Neuron (in vitro differentiated cells): ENCODE measurements around the gene PPP2R5A.
A peak's percentile ranks its signal among the peaks of the same experiment; 100 is the strongest.

Source experiments
- H2AFZ ChIP-seq: one replicate; pipeline ENCODE4 v1.6.1; 2013; ENCODE audit warnings: low read depth, mild to moderate bottlenecking, inconsistent platforms, low read length, moderate library complexity
- H3K27me3 ChIP-seq: one replicate; pipeline ENCODE4 v1.6.1; 2013; ENCODE audit warnings: low read length; ENCODE audit not compliant: insufficient read depth
- H3K36me3 ChIP-seq: one replicate; pipeline ENCODE4 v1.6.1; 2013; ENCODE audit warnings: low read length; ENCODE audit not compliant: insufficient read depth
- H3K4me1 ChIP-seq: one replicate; pipeline ENCODE4 v1.6.1; 2013; ENCODE audit warnings: low read length; ENCODE audit not compliant: insufficient read depth
- H3K4me3 ChIP-seq: 2 replicates; pipeline ENCODE4 v1.5.1; 2013; ENCODE audit warnings: mild to moderate bottlenecking, low read length, moderate library complexity
- H3K9me3 ChIP-seq: one replicate; pipeline ENCODE4 v1.6.1; 2013; ENCODE audit warnings: low read length

The PPP2R5A gene

DNA sequence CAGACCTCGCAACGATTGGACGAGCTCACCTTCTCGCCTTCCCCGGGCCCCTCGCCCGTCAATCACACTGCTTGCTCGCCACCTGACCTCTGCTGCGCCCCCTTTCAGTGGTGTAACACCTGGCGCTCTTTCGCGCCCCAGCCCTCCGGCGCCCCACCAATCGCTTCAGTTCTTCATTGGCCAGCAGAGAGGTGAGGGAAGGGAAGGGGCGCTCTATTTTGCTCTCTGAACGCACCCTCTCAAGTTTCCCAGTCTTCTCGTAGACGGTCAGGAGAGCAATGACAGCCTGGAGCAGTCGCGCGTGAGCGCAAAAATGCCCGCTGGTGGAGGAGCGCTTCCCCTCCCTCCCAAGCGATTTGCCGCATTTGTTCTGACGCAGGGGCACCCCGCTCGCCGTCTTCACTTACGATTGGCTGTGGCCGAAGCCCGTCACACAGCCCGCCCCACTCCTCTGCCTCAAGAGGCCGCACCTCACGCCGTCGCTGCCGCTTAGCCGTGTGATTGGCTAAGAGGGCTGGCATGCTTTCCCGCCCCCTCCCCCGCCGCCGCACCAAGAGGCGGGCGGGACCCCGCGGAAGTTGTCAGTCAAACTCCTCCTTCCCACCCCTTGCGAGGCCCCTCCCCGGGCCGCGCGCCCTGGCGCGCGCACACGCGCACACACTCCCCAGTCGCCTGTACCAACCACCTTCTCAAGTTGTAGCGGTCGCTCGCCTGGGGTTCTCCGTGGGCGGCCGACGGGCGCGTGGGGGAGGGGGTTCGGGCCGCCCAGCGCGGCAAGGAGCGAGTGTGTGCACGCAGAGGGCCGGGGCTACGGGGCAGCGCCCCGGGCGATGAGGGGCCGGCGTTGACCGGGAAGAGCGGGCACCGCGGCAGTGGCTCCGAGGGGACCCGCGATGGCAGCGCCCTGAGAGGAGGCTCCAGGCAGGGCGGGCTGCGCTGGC lies at the start of gene PPP2R5A:
PPP2R5A (plus strand) TSS at position 667 of the 941 bp plus-strand sequence. CDS start 701 bp downstream, outside the sequence.
- peak within 1 kb of the TSS; percentile 83 for H3K4me3 ChIP-seq
- H3K4me1 ChIP-seq: peaks cover 11% of the 10 kb centered on the region
- H2AFZ ChIP-seq: peak within 1 kb of the TSS; percentile 100
- H3K9me3 ChIP-seq: no peaks in the 10 kb centered on the region
- no peaks in the 10 kb centered on the region for H3K27me3 ChIP-seq
- no peaks in the 10 kb centered on the region for H3K36me3 ChIP-seq

DNA sequence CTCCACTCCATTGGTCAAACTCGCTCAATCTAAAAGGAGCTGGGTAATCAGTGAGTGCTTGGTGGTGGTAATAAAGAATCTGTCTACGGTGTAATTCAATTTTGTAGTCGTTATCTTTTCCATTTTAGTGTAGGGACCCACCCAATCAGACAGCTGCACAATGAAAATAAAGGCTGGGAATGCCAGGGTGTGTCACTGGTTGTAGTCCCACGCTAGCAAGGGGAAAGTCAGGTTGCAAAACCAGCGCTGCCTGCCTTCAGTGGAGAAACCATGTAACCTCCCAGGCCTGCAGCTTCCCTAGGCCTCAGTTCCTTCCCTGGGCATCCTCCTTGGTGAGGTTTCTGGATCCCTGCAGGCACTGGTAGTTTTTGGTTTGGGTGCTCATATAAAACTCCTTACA lies 49.4 kb upstream of the PPP2R5A start:
- H3K4me3 ChIP-seq: no peak overlapping the region
- H3K36me3 ChIP-seq: no peaks in the 10 kb centered on the region
- H3K4me1 ChIP-seq: peaks cover 9% of the 10 kb centered on the region
- no peak overlapping the region for H2AFZ ChIP-seq
- no peaks in the 10 kb centered on the region for H3K27me3 ChIP-seq
- H3K9me3 ChIP-seq: no peaks in the 10 kb centered on the region

DNA sequence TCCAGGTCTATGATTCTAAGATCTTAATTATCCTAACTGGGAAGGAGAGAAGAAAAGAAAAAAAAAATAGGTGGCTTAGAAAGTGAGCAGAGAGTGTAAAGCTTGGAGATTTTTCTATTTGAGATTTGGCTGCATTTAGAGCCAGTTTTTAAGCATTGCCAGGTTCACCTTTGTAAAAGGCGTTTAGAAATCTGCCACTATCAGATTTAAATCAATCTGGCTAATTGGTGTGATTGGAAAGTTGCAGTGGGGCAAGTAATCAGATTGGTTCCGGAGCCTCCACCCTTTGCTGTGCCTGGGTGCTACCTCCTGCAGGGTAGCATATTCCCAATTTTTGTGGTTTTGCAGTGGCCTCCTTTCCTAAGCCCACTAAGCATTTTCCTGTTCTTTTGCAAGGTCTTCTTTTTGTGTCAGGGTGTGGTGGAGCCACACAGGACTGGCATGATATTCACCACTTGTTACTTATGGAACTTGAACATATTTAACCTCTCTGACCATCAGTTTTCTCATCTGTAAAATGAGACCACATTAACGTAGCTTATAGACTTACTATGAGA lies 48.5 kb upstream of the PPP2R5A start:
- H3K4me1 ChIP-seq: peaks cover 9% of the 10 kb centered on the region
- no peak overlapping the region for H3K4me3 ChIP-seq
- H3K27me3 ChIP-seq: no peaks in the 10 kb centered on the region
- no peaks in the 10 kb centered on the region for H3K9me3 ChIP-seq
- H2AFZ ChIP-seq: no peak overlapping the region
- H3K36me3 ChIP-seq: no peaks in the 10 kb centered on the region

DNA sequence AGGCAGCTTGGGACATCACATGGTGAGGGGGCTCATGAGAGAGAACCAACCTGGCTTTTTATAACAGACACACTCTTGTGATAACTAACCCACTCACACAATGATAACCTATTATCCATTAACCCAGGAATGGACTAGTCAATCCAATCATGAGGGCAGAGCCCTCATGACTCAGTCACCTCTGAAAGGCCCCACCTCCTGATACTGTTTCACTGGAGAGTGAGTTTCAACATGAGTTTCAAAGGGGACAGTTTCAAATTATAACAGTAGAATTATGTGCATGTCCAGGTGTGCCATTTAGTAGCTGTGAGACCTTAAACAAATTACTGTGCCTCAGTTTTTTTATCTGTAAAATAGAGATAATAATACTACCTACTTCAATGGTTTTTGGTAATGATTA lies 47.6 kb upstream of the PPP2R5A start:
- H3K4me3 ChIP-seq: no peak overlapping the region
- H3K36me3 ChIP-seq: no peaks in the 10 kb centered on the region
- no peak overlapping the region for H2AFZ ChIP-seq
- no peaks in the 10 kb centered on the region for H3K9me3 ChIP-seq
- H3K4me1 ChIP-seq: peaks cover 9% of the 10 kb centered on the region
- H3K27me3 ChIP-seq: no peaks in the 10 kb centered on the region

DNA sequence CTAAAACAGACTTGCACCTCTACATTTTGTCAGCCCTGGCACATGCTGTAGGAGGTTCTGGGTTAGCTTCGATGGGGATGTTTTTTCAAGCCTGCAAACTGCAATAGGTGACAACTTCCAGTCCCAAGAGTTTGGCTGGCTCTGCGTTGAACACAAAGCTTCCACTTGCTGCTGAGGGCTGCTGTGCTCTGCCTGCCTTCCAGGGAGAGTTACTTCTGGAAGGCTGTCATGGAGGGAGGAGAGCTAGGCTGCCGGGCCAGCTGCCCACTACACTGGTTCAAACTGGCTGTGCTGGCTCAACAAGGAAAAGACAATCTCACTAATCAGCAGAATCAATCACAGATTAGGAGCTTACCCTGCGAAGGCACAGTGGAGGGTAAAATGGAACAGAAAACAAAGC lies 46.7 kb upstream of the PPP2R5A start:
- no peak overlapping the region for H2AFZ ChIP-seq
- no peaks in the 10 kb centered on the region for H3K36me3 ChIP-seq
- H3K27me3 ChIP-seq: no peaks in the 10 kb centered on the region
- no peak overlapping the region for H3K4me3 ChIP-seq
- no peaks in the 10 kb centered on the region for H3K9me3 ChIP-seq
- H3K4me1 ChIP-seq: peaks cover 9% of the 10 kb centered on the region

DNA sequence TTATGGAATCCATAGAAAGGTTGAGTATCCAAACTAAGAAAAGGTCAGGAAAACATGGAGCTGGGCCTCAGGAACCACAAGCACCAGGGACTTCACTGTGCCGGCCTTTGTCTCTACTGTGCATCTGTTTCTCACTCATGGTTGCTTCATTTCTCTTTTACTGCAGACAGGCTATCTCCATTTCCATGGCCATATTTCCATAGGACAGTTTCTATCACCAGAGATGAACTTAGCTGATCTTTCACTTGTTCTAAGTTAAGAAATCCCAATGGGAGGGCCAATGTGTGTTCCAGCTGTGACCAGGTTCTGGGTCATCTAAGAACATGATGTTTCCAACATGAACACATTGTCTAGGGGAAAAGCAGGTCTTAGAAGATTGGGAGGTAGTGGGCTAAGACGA lies 43.7 kb upstream of the PPP2R5A start:
- Histone ChIP-seq H3K9me3 (no peaks in the 10 kb centered on the region), H3K27me3 (no peaks in the 10 kb centered on the region), H3K36me3 (no peaks in the 10 kb centered on the region), H3K4me3 (no peak overlapping the region), H3K4me1 (no peaks in the 10 kb centered on the region), H2AFZ (no peak overlapping the region)

DNA sequence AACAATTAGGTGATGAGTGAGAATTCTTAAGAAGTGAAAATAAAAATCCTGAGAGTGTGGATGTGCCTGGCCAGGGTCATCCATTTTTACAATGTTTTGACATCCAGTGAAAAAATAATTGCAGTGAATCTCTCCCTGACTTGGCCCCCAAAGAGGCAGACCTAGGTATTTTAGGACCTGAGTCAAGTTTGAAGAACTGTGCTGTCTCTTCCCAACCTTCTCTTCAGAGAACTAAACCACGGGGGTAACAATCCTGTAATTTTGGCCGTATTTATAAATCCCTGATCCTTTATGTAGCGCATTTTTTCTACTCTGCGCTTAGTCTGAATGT lies 43.3 kb upstream of the PPP2R5A start:
- H3K4me1 ChIP-seq: no peaks in the 10 kb centered on the region
- no peaks in the 10 kb centered on the region for H3K27me3 ChIP-seq
- no peak overlapping the region for H3K4me3 ChIP-seq
- H3K36me3 ChIP-seq: no peaks in the 10 kb centered on the region
- no peaks in the 10 kb centered on the region for H3K9me3 ChIP-seq
- no peak overlapping the region for H2AFZ ChIP-seq

DNA sequence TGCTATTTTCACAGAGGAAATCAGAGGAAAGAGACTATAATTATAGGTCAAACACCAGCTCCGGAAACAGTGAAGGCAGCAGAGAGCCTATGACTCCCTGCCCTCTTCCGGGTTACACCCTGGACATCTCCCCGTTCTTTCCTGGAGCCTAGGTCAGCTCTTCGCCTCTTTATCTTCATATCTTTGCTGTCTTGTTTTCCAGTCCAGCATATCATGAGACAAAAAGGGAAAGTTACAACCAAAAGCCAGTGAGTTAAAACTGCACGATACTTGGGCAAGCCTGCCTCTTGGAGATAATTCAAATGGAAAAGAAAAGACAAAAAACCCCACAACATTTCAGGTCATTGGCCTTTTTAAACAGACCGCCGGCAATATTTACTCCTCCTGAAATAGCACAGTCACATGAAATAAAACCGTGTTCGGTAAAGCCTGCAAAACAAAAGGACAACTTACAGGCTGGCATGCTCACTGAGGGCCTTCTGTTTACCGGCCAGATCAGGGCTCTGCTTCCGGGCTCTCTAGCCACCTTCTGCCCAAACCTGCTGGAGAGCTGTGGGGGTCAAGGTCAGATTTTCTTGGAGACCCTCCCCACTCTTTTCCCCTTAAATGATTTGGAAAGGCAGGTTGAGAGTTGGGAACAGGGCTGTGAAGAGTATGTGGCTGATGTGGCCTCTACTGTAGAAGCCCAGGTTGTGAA lies 42.8 kb upstream of the PPP2R5A start:
- Histone ChIP-seq H3K36me3 (no peaks in the 10 kb centered on the region), H3K4me3 (no peak overlapping the region), H3K9me3 (no peaks in the 10 kb centered on the region), H2AFZ (no peak overlapping the region), H3K27me3 (no peaks in the 10 kb centered on the region), H3K4me1 (no peaks in the 10 kb centered on the region)

DNA sequence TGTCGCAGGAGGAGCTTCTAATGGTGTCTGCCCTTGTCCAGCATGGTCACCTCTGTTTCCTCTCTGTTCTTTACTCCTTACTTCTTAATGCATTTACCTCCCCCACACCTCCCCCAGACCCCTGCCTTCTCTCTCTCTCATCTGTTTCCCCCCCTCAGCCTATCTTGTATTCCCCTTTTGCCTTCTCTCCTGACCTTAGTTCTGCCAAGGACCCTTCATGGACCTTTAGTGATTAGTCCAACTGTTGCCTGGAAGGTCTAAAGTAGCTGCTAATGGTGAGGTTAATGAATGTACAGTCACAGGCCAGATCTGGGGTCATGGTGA lies 42.3 kb upstream of the PPP2R5A start:
- no peaks in the 10 kb centered on the region for H3K4me1 ChIP-seq
- no peak overlapping the region for H2AFZ ChIP-seq
- no peak overlapping the region for H3K4me3 ChIP-seq
- H3K27me3 ChIP-seq: no peaks in the 10 kb centered on the region
- no peaks in the 10 kb centered on the region for H3K9me3 ChIP-seq
- no peaks in the 10 kb centered on the region for H3K36me3 ChIP-seq

DNA sequence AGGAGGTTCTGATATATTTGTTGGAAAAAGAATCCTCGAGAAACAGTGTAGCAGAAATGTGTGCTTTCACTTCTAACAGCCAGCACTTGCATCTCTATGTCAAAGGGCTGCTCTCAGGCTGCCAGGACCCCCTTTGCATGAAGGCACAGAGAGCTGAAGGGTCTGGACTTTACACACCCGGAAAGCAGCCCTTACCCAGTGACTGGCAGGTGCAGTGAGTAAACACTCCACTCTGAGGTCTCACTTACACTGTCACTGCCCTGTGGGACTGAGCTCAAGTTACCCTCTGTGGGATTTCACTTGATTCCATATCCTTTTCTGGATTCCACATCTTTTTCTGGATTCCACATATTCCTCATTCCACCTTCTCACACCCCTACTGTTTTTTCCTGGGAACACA lies 40.8 kb upstream of the PPP2R5A start:
- Histone ChIP-seq H3K27me3 (no peaks in the 10 kb centered on the region), H3K9me3 (no peaks in the 10 kb centered on the region)

DNA sequence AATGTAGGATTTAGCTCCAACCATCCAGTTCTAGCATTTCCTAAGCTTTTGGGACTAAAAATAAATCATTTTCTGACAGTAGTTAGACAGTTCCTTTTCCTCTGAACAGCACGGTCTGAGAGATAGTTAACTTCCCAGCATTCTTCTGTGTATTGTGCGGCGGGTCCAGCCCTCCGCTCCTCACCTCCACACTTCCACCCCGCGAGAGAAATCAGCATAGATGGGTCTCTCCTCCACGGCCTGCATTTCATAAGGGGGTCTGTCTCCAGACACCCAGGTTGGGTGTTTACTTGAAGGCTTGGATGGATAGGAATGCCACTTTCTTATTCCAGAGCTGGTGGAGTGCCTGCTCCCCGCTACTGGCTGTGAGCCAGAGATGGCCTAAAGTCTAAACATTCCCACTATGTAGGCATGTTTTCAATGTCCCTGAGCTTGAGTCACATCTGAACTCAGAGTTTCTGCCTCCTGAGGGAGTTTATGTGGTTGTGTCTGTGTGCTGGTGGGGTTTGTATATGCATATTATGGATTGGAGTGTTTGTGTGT lies 38.0 kb upstream of the PPP2R5A start:
- Histone ChIP-seq H2AFZ (no peak overlapping the region), H3K27me3 (no peaks in the 10 kb centered on the region), H3K4me3 (no peak overlapping the region), H3K36me3 (no peaks in the 10 kb centered on the region), H3K9me3 (no peaks in the 10 kb centered on the region), H3K4me1 (no peaks in the 10 kb centered on the region)

More for the DNA sequence above, 40.8 kb upstream of the PPP2R5A start:
- H3K36me3 ChIP-seq: no peaks in the 10 kb centered on the region
- no peak overlapping the region for H3K4me3 ChIP-seq
- H3K4me1 ChIP-seq: no peaks in the 10 kb centered on the region
- no peak overlapping the region for H2AFZ ChIP-seq

DNA sequence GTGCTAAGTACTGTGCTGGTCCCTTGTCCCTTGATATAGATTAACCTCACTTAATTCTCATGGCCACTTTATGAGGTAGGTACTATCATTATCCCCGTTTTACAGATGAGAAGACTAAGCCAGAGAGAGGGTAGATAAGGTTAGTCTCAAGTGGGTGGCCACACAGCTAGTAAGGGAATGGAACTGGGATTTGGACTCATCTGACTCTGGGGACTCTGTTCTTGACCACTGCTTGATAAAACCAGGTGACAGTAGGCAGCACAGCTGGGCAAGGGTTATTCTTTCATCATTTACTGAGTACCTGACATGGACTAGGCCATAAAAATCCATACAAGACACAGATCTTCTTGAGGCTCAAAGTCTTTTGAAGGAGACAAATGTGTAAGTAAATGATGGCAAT lies 37.2 kb upstream of the PPP2R5A start:
- Histone ChIP-seq H3K27me3 (no peaks in the 10 kb centered on the region), H3K4me3 (no peak overlapping the region), H2AFZ (no peak overlapping the region), H3K36me3 (no peaks in the 10 kb centered on the region), H3K9me3 (no peaks in the 10 kb centered on the region), H3K4me1 (no peaks in the 10 kb centered on the region)

DNA sequence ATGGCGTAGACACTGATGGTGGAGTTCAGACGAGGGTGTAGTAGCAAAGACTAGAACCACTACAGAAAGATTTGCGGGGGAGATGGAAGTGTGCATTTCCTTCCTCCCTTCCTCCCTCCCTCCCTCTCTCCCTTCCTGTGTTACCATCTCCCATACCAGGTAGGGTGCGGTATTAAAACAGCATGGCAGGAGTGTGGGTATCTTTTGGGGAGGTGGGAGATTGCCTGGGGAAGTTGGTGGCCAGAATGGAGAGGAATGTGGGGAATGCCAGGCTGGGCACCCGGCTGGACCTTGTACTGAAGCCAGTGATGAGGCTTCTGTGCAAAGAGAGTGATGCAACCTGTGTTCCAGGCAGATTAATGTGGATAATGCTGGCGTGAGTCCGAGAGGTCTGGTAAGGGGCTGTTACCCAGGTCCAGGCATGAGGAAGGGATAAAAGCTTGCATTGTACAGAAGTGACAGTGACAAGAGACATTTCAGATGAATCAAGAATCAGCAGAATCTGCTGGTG lies 30.3 kb upstream of the PPP2R5A start:
- Histone ChIP-seq H3K9me3 (no peaks in the 10 kb centered on the region), H2AFZ (no peak overlapping the region), H3K27me3 (no peaks in the 10 kb centered on the region), H3K4me1 (peaks cover 4% of the 10 kb centered on the region), H3K4me3 (no peak overlapping the region), H3K36me3 (no peaks in the 10 kb centered on the region)
